GM12878 (cell line): ENCODE results near the gene BICD1. TPM values are rescaled to one million over a fixed set of nuclear protein-coding genes. Genes with fewer than 3 reads are reported as not detected.

Experiments used
- ATAC-seq: fragments of 200-7000 bp; cut with Tn5 transposase; 3 replicates; pipeline ENCODE4 v1.9.1; 2020; ENCODE audit warnings: mild to moderate bottlenecking, moderate library complexity
- BruUV-seq: library from RNA; stranded (reverse); fragments of 400-500 nt; replicated peaks from 2 replicates; lab custom pipeline; 2021; lab: Mats Ljungman, UMichigan
- CTCF ChIA-PET: fragments of 300-600 bp; sonication (Branson Sonifier 250); formaldehyde crosslinking; extraction: SDS; loops from one replicate; lab custom pipeline; 2021; ENCODE audit warnings: inconsistent platforms; lab: Yijun Ruan, JAX
- POLR2A ChIA-PET: fragments of 350-600 bp; formaldehyde crosslinking; extraction: SDS; loops from one replicate; lab custom pipeline; 2021; ENCODE audit warnings: inconsistent platforms; lab: Charles Lee
- RAD21 ChIA-PET: fragments of 300-600 bp; sonication (Branson Sonifier 250); formaldehyde crosslinking; loops from one replicate; lab custom pipeline; 2023; ENCODE audit warnings: antibody characterized with exemption; ENCODE audit not compliant: unreplicated experiment; lab: Charles Lee
- SMC1A ChIA-PET: fragments of 300-600 bp; sonication (Branson Sonifier 250); formaldehyde crosslinking; loops from one replicate; lab custom pipeline; 2023; ENCODE audit not compliant: unreplicated experiment, uncharacterized antibody; lab: Charles Lee
- DNase-seq: peaks from one replicate; pipeline ENCODE4 v3.0.0-alpha.2; 2011; ENCODE audit warnings: low read depth, low spot score
- FAIRE-seq: peaks from 3 replicates; lab custom pipeline; 2011; peaks lifted over from hg19 to GRCh38; lab: Jason Lieb, UNC
- H2AFZ ChIP-seq: 2 replicates; pipeline ENCODE4 v1.6.0; 2011; ENCODE audit warnings: low read depth, low read length, control low read depth; ENCODE audit not compliant: control insufficient read depth
- H3K27ac ChIP-seq: 2 replicates; pipeline ENCODE4 v1.5.1; 2011; ENCODE audit warnings: control low read depth; ENCODE audit not compliant: control insufficient read depth, insufficient read depth
- H3K27me3 ChIP-seq, 2 experiments: replicated peaks in 1 of 2; 2 replicates each; pipeline versions ENCODE4 v1.6.0 to v1.6.1; 2011; ENCODE audit warnings: low read length in 1 of 2; ENCODE audit not compliant: control insufficient read depth in 2 of 2, insufficient read depth in 2 of 2
- H3K36me3 ChIP-seq, 2 experiments: 2 replicates each; pipeline ENCODE4 v1.5.1; 2011; ENCODE audit warnings: low read length in 1 of 2; ENCODE audit not compliant: control insufficient read depth in 2 of 2, insufficient read depth in 2 of 2
- H3K4me1 ChIP-seq: 2 replicates; pipeline ENCODE4 v1.6.1; 2011; ENCODE audit warnings: mild to moderate bottlenecking, low read length, moderate library complexity, mixed read lengths; ENCODE audit not compliant: control insufficient read depth, insufficient read depth
- H3K4me2 ChIP-seq: 2 replicates; pipeline ENCODE4 v1.6.0; 2011; ENCODE audit warnings: control low read depth; ENCODE audit not compliant: control insufficient read depth, insufficient read depth
- H3K4me3 ChIP-seq: fragments of 200-600 bp; sonication (generic); 2 replicates; pipeline ENCODE4 v1.5.1; 2016
- H3K79me2 ChIP-seq: 2 replicates; pipeline ENCODE4 v1.6.0; 2011; ENCODE audit warnings: low read length; ENCODE audit not compliant: control insufficient read depth, insufficient read depth
- H3K9ac ChIP-seq: 2 replicates; pipeline ENCODE4 v1.8.0; 2011; ENCODE audit warnings: low read length, control low read depth, mixed read lengths; ENCODE audit not compliant: control insufficient read depth, insufficient read depth
- H3K9me3 ChIP-seq: replicated peaks from 3 replicates; pipeline ENCODE4 v1.5.1; 2011; ENCODE audit warnings: mild to moderate bottlenecking, low read length; ENCODE audit not compliant: control insufficient read depth, insufficient read depth
- H4K20me1 ChIP-seq: 2 replicates; pipeline ENCODE4 v1.6.0; 2011; ENCODE audit not compliant: control insufficient read depth, insufficient read depth
- BACH1 ChIP-seq: fragments of 450-650 bp; IDR thresholded peaks from 2 replicates; pipeline ENCODE4 v1.6.1; 2017; ENCODE audit warnings: mild to moderate bottlenecking, borderline replicate concordance
- HCFC1 ChIP-seq: fragments of 150-350 bp; IDR thresholded peaks from 2 replicates; pipeline ENCODE4 v1.6.1; 2014; ENCODE audit warnings: low read length
- NR2F1 ChIP-seq: fragments of 450-650 bp; conservative IDR thresholded peaks from 2 replicates; pipeline ENCODE4 v1.6.1; 2017; ENCODE audit warnings: mild to moderate bottlenecking
- RAD21 ChIP-seq: IDR thresholded peaks from 2 replicates; pipeline ENCODE4 v1.6.1; 2011; ENCODE audit warnings: mild to moderate bottlenecking, low read depth, low read length, moderate library complexity; ENCODE audit not compliant: insufficient read depth
- RUNX3 ChIP-seq: IDR thresholded peaks from 2 replicates; pipeline ENCODE4 v1.6.1; 2012; ENCODE audit warnings: low read length, inconsistent platforms
- SMC3 ChIP-seq: IDR thresholded peaks from 2 replicates; pipeline ENCODE4 v1.6.1; 2011; ENCODE audit warnings: low read length, improper control_type of control experiment, borderline replicate concordance
- SP1 ChIP-seq: IDR thresholded peaks from one replicate; pipeline ENCODE4 v1.6.1; 2011; ENCODE audit warnings: low read depth, low read length
- SRF ChIP-seq, 2 experiments: IDR thresholded peaks; 2 replicates each; pipeline ENCODE4 v1.6.1; 2011; ENCODE audit warnings: low read depth in 2 of 2, low read length in 2 of 2, mild to moderate bottlenecking in 1 of 2, moderate library complexity in 1 of 2
- SUZ12 ChIP-seq: fragments of 200-600 bp; sonication (generic); IDR thresholded peaks from one replicate; pipeline ENCODE4 v1.6.1; 2018; ENCODE audit warnings: antibody characterized with exemption, mild to moderate bottlenecking; ENCODE audit not compliant: unreplicated experiment
- YY1 ChIP-seq: IDR thresholded peaks from 2 replicates; pipeline ENCODE4 v1.6.1; 2011; ENCODE audit warnings: low read depth, mild to moderate bottlenecking, low read length
- WGBS: methylation state at CpG from one replicate; pipeline ENCODE4 v1.1.6; 2016; ENCODE audit warnings: low lambda C conversion rate; ENCODE audit not compliant: insufficient replicate concordance, insufficient coverage; ENCODE audit errors: missing lambda C conversion rate; 5-methylcytosine and 5-hydroxymethylcytosine counted together
- in situ Hi-C: fragments of 300-500 bp; cut with MboI; formaldehyde crosslinking; loops from 9 replicates; pipeline ENCODE4 v1.14.3; 2018; ENCODE audit warnings: mixed read lengths
- intact Hi-C: fragments of 100-400 bp; cut with micrococcal nuclease; formaldehyde crosslinking; loops from one replicate; pipeline ENCODE4 v1.14.2; 2022; ENCODE audit not compliant: unreplicated experiment
- polyA plus RNA-seq, 11 experiments: library from polyadenylated mRNA; depleted of rRNA in 4 of 11; unstranded in 6 of 11; stranded (reverse) in 5 of 11; fragments of >200 nt; fragmentation: Nextera tagmentation in 4 of 11; fragmentation: Illumina TruSeq in 1 of 11; extraction: Ambion mirVana in 4 of 11; extraction: Trizol in 1 of 11; gene quantifications; 1 replicate in 1 of 11; 2 replicates in 10 of 11; pipeline versions ENCODE4 v1.2.1 to v1.2.3, GENCODE V29; 2011 to 2016; ENCODE audit warnings: inconsistent platforms in 2 of 11, missing spikeins in 2 of 11, low read depth in 1 of 11
- total RNA-seq, 4 experiments: library from RNA; depleted of rRNA in 3 of 4; stranded (reverse); fragments of >200 nt in 3 of 4; fragmentation: Illumina TruSeq in 1 of 4; extraction: Trizol in 1 of 4; gene quantifications; 2 replicates each; pipeline versions ENCODE4 v1.2.1 to v1.2.3, GENCODE V29; 2013 to 2021
- TF ChIP-seq, protein P1 (sequence below): fragments of 450-650 bp; IDR thresholded peaks from 2 replicates; pipeline ENCODE4 v1.6.1; 2016; ENCODE audit warnings: mild to moderate bottlenecking
- TF ChIP-seq, protein P2 (sequence below): fragments of 450-650 bp; IDR thresholded peaks from 2 replicates; pipeline ENCODE4 v1.6.1; 2018; ENCODE audit warnings: borderline replicate concordance, mild to moderate bottlenecking; ENCODE audit not compliant: partially characterized antibody
- TF ChIP-seq, protein P3 (sequence below): fragments of 450-650 bp; IDR thresholded peaks from 2 replicates; pipeline ENCODE4 v1.6.1; 2016; ENCODE audit warnings: mild to moderate bottlenecking, moderate library complexity, borderline replicate concordance

Gene BICD1
- total and polyA plus RNA-seq, 10 of the 15 experiments (the other 5 are each of a cell fraction or from before 2014, with no cell fraction given): 4.7 to 32.5 (median 14.4) TPM

DNA sequence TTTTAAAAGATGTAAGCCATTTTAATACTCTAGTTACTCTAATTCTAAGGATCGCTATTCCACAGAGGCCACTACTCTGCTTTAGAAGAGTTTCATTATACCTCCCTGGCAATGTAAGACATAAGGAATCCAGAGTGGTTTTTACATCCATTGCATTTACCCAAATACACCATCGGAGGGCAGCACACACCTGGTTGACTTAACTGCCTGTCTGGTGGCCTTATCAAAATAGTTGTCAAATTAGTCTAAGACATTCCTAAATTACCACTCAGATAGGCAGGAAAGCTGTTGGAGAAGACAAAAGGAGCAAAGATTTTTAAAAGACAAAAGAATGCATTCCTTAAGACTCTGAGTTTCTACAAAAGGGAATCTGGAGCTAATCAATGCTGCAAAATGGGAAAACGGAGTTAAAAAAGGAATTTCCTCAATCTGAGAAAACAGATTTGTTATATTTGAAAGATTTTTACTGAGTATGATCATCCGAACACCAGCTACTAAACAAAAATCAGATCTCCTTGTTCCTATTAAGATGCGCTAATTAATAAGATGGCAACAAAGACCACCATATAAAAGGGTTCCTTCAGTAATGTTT, 258.9 kb downstream of the BICD1 start:
- H3K27me3 ChIP-seq: no peaks in the 10 kb centered on the region
- ATAC-seq (peak; percentile 86), FAIRE-seq (peak; percentile 68), DNase-seq (peak; percentile 8)
- ChIA-PET CTCF (interaction anchor here (0.6 to 3.9 kb wide), 16 partner anchors 10 to 1655 kb away, joined by 3 to 27 read pairs (median 4); partner anchors contain the start of gene YARS2), RAD21 (interaction anchor here (0.6 to 3.0 kb wide), 5 partner anchors 53 to 733 kb away, joined by 3 to 15 read pairs (median 5); partner anchors contain the start of gene YARS2), SMC1A (interaction anchor here (0.6 to 4.4 kb wide), 17 partner anchors 31 to 1656 kb away, joined by 3 to 21 read pairs (median 3); partner anchors contain the start of genes ALG10 and YARS2), POLR2A (interaction anchor here (1.2 kb wide), 1 partner anchor 306 kb away, joined by 3 read pairs; no protein-coding TSS in a partner anchor)
- H3K9me3 ChIP-seq: no peaks in the 10 kb centered on the region
- in situ Hi-C loops: loop anchor here (25.0 kb wide), 1 partner anchor 1647 kb away; the partner anchor contains the start of gene ALG10
- no peaks in the 10 kb centered on the region for H4K20me1 ChIP-seq
- WGBS: 46% methylated on average over 5 of the region's 5 CpGs
- BruUV-seq: no TSS peak
- H3K36me3 ChIP-seq: no peaks in the 10 kb centered on the region
- H2AFZ ChIP-seq: no peak overlapping the region
- H3K79me2 ChIP-seq: no peaks in the 10 kb centered on the region
- no peak overlapping the region for H3K9ac ChIP-seq
- H3K4me1 ChIP-seq: no peaks in the 10 kb centered on the region
- intact Hi-C loops: loop anchor here (1.0 to 10.0 kb wide), 2 partner anchors 307 to 389 kb away; partner anchors contain the start of gene YARS2
- H3K27ac ChIP-seq: no peak overlapping the region
- H3K4me3 ChIP-seq: no peak overlapping the region
- no peak overlapping the region for H3K4me2 ChIP-seq
- TF ChIP-seq, protein P1, sequence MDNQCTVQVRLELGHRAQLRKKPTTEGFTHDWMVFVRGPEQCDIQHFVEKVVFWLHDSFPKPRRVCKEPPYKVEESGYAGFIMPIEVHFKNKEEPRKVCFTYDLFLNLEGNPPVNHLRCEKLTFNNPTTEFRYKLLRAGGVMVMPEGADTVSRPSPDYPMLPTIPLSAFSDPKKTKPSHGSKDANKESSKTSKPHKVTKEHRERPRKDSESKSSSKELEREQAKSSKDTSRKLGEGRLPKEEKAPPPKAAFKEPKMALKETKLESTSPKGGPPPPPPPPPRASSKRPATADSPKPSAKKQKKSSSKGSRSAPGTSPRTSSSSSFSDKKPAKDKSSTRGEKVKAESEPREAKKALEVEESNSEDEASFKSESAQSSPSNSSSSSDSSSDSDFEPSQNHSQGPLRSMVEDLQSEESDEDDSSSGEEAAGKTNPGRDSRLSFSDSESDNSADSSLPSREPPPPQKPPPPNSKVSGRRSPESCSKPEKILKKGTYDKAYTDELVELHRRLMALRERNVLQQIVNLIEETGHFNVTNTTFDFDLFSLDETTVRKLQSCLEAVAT: no peak
- TF ChIP-seq HCFC1 (no peak), SUZ12 (no peak), SRF (IDR thresholded peaks at IDR 0.05; ENCODE audit: low read depth in 2 of 2, low read length in 2 of 2) (no peak), SP1 (no peak), RAD21 (peak; percentile 85), NR2F1 (no peak), BACH1 (no peak), RUNX3 (peak; percentile 14; the same call in 1 of the 2 replicates), SMC3 (peak; percentile 75), YY1 (peak; percentile 31; the same call in 1 of the 2 replicates)
- TF ChIP-seq, protein P2, sequence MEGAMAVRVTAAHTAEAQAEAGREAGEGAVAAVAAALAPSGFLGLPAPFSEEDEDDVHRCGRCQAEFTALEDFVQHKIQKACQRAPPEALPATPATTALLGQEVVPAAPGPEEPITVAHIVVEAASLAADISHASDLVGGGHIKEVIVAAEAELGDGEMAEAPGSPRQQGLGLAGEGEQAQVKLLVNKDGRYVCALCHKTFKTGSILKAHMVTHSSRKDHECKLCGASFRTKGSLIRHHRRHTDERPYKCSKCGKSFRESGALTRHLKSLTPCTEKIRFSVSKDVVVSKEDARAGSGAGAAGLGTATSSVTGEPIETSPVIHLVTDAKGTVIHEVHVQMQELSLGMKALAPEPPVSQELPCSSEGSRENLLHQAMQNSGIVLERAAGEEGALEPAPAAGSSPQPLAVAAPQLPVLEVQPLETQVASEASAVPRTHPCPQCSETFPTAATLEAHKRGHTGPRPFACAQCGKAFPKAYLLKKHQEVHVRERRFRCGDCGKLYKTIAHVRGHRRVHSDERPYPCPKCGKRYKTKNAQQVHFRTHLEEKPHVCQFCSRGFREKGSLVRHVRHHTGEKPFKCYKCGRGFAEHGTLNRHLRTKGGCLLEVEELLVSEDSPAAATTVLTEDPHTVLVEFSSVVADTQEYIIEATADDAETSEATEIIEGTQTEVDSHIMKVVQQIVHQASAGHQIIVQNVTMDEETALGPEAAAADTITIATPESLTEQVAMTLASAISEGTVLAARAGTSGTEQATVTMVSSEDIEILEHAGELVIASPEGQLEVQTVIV: no peak
- TF ChIP-seq, protein P3, sequence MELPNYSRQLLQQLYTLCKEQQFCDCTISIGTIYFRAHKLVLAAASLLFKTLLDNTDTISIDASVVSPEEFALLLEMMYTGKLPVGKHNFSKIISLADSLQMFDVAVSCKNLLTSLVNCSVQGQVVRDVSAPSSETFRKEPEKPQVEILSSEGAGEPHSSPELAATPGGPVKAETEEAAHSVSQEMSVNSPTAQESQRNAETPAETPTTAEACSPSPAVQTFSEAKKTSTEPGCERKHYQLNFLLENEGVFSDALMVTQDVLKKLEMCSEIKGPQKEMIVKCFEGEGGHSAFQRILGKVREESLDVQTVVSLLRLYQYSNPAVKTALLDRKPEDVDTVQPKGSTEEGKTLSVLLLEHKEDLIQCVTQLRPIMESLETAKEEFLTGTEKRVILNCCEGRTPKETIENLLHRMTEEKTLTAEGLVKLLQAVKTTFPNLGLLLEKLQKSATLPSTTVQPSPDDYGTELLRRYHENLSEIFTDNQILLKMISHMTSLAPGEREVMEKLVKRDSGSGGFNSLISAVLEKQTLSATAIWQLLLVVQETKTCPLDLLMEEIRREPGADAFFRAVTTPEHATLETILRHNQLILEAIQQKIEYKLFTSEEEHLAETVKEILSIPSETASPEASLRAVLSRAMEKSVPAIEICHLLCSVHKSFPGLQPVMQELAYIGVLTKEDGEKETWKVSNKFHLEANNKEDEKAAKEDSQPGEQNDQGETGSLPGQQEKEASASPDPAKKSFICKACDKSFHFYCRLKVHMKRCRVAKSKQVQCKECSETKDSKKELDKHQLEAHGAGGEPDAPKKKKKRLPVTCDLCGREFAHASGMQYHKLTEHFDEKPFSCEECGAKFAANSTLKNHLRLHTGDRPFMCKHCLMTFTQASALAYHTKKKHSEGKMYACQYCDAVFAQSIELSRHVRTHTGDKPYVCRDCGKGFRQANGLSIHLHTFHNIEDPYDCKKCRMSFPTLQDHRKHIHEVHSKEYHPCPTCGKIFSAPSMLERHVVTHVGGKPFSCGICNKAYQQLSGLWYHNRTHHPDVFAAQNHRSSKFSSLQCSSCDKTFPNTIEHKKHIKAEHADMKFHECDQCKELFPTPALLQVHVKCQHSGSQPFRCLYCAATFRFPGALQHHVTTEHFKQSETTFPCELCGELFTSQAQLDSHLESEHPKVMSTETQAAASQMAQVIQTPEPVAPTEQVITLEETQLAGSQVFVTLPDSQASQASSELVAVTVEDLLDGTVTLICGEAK: no peak
